Breast epithelium (tissue), 3 donors: ENCODE measurements around the gene TSC1.

ENCODE experiments used
- CTCF ChIP-seq, 3 donors: fragments of 450-650 bp; IDR thresholded peaks; one replicate each; pipeline ENCODE4 v1.5.1; 2016 to 2017; ENCODE audit warnings: antibody characterized with exemption in 3 of 3, mild to moderate bottlenecking in 3 of 3, moderate library complexity in 3 of 3
- POLR2A ChIP-seq: fragments of 450-650 bp; IDR thresholded peaks from one replicate; pipeline ENCODE4 v1.6.1; 2016; ENCODE audit warnings: antibody characterized with exemption, mild to moderate bottlenecking, moderate library complexity

- TF ChIP-seq CTCF (IDR thresholded peaks at IDR 0.05) (no peak), POLR2A (no peak)
Observed at GRCh38 chr9:132863096-132863495, 81.3 kb downstream of the TSC1 start.
